ENCODE data around the gene VWF. TPM values are rescaled to one million over a fixed set of nuclear protein-coding genes. Genes with fewer than 3 reads are reported as not detected.

Gene VWF
- total RNA-seq, 8 experiments from 2014 or later, result under 0.01 to 1.3 (median 0.52) TPM

DNA sequence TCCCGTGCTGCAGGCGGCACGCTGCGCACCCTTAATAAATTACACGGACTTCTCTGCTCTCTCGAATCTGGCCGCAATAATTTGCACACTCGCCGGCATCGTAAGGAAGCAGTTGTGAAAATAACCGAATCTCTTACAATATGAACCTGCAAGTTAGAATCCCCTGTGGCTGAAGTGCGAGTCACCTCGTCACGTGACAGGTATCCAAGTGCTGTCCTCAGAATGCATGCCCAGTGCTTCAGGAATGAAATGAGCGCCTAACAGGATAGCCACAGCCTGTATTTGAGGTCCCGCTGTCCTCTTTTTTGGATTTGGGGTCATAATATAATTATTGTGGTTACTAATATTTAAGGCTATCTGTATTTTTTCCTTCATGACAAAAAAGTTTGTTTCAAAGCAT lies 82.0 kb downstream of the VWF start:
- WGBS, 10 experiments, result 80 to 100% (median 90%) methylated on average over 2 to 10 of the region's 16 CpGs; no CpG with 5 or more reads in 2 of the 10 experiments
- no peak for ATAC-seq (replicated peaks in 6 of 8)
- H3K4me1 ChIP-seq (replicated peaks in 1 of 2), result no peaks in the 10 kb centered on the region
- no peak overlapping the region for H3K4me3 ChIP-seq
- no peak overlapping the region for H3K27ac ChIP-seq
- in situ Hi-C loops (cut with MboI; ENCODE audit: low pct_unique_long_range_greater_than_20kb in 2 of 9, low sequenced_read_pairs in 9 of 9, unreplicated experiment in 9 of 9), result loop anchor here in 1 of 9 experiments (10.0 kb wide), 1 partner anchor 58 kb away; no protein-coding TSS in a partner anchor

DNA sequence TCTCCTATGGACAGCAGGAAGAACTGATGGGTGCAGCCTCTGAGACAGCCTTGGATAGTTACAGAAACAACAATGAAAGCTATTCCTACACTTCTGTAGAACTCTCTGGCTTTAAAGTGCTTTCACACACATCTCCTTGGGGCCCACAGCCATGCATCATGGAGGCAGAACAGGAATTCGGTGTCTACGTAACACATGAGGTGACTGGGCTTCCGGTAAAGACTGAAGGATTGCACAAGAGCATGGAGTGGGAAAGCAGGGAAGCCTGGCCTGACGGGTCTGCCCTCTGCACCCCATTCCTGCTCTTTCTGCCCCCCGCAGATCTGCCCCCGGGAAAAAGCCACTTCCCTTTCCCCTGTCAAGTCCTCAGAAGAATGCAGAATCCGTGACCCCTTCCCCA lies 82.6 kb downstream of the VWF start:
- Histone ChIP-seq H3K4me1 (replicated peaks in 1 of 2) (no peaks in the 10 kb centered on the region), H3K27ac (no peak overlapping the region), H3K4me3 (no peak overlapping the region)
- peak in 1 of 8 experiments; percentile 37 for ATAC-seq (replicated peaks in 6 of 8)
- WGBS, 10 experiments, result 40 to 100% (median 81%) methylated on average over 1 to 4 of the region's 7 CpGs; no CpG with 5 or more reads in 7 of the 10 experiments
- in situ Hi-C loops (cut with MboI; ENCODE audit: low pct_unique_long_range_greater_than_20kb in 2 of 9, low sequenced_read_pairs in 9 of 9, unreplicated experiment in 9 of 9), result loop anchor here in 1 of 9 experiments (10.0 kb wide), 1 partner anchor 57 kb away; no protein-coding TSS in a partner anchor

DNA sequence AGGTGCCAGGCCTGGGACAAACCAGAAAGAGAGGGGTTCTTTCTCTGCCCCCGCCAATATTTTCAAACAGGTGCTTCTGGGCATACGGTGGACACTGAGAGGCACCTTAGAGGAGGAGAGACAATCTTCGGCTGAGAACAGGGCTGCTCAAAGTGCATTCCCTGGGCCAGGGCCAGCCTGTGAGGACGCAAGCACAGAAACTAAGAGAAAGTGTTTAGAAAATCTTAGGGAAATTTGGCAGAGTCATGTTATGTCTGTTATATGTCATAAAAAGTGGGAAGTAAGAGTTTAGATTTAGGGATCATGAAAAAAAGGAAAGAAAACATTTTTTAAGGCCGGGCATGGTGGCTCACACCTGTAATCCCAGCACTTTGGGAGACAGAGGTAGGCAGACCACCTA lies 83.7 kb downstream of the VWF start:
- in situ Hi-C loops (cut with MboI; ENCODE audit: low pct_unique_long_range_greater_than_20kb in 2 of 9, low sequenced_read_pairs in 9 of 9, unreplicated experiment in 9 of 9), result loop anchor here in 1 of 9 experiments (10.0 kb wide), 1 partner anchor 56 kb away; no protein-coding TSS in a partner anchor
- 43 to 90% (median 70%) methylated on average over 1 to 5 of the region's 5 CpGs; no CpG with 5 or more reads in 1 of the 10 experiments for WGBS, 10 experiments
- H3K27ac ChIP-seq, result no peak overlapping the region
- ATAC-seq (replicated peaks in 6 of 8), result no peak
- H3K4me3 ChIP-seq, result no peak overlapping the region
- no peaks in the 10 kb centered on the region for H3K4me1 ChIP-seq (replicated peaks in 1 of 2)

DNA sequence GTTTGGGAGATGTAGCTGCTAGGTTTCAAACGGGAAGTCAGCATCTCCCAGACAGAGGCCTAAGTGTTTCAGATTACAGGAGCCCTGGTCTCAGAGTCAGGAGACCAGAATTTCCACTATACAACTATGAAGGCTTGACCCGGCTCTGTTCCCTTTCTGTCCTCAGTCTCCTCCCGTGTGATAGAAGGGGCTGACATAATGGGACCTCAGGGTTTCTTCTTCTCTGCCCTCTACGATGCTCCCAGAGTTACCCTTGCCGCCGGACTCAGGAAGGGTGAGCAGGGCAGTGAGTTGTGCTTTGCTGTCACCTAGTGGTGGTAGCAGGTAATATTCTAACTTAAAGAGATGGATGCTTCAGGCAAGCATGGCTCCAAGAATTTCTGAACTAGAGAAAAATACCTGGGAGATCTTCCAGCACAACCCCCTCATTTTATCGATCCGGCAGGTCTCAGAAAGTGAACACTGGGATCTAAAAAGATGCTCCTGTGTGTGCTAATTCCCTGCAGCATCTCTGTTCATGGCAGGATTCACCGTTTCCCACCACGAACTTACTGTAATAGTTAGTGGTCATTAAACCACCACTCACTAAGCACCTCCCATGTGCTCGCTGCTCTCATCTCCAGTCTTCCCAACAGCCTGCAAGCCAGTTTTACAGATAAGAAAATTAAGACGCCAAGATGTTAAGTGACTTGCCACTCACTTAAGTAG lies 84.4 kb downstream of the VWF start:
- peak; percentile 76 to 98 (median 93) for ATAC-seq (replicated peaks in 6 of 8)
- H3K27ac ChIP-seq, result no peak overlapping the region
- H3K4me3 ChIP-seq, result no peak overlapping the region
- H3K4me1 ChIP-seq (replicated peaks in 1 of 2), result no peaks in the 10 kb centered on the region
- in situ Hi-C loops (cut with MboI; ENCODE audit: low pct_unique_long_range_greater_than_20kb in 2 of 9, low sequenced_read_pairs in 9 of 9, unreplicated experiment in 9 of 9), result loop anchor here in 1 of 9 experiments (10.0 kb wide), 1 partner anchor 55 kb away; no protein-coding TSS in a partner anchor
- 0 to 93% (median 21%) methylated on average over 1 to 9 of the region's 12 CpGs; no CpG with 5 or more reads in 3 of the 10 experiments for WGBS, 10 experiments

DNA sequence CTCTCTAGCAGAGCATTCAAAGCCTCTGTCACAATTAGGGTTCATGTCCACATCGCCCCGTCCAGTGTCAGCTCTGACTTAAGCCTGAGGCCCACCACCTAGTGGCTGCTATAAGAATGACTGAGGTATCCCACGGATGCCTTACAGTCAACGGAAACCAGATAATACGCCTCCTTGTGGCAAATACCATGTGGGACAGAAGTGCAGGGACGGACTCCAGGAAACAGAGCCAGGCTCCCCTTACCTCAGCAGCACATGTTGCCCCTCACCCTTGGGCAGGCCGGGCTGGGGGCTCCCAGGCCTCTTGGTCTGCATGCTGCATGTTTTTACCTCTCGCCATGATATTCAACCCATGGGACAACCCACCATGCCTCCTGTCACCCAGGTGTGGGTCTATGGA lies 86.3 kb downstream of the VWF start:
- WGBS, 10 experiments, result 41 to 80% (median 50%) methylated on average over 2 to 5 of the region's 8 CpGs; no CpG with 5 or more reads in 5 of the 10 experiments
- ATAC-seq (replicated peaks in 6 of 8), result peak in 5 of 8 experiments; percentile 42 to 87 (median 78)
- Histone ChIP-seq H3K4me3 (no peak overlapping the region), H3K27ac (no peak overlapping the region), H3K4me1 (replicated peaks in 1 of 2) (peaks cover 0 to 6% of the 10 kb centered on the region in 2 donors)
- in situ Hi-C loops (cut with MboI; ENCODE audit: low pct_unique_long_range_greater_than_20kb in 2 of 9, low sequenced_read_pairs in 9 of 9, unreplicated experiment in 9 of 9), result no loop called here

DNA sequence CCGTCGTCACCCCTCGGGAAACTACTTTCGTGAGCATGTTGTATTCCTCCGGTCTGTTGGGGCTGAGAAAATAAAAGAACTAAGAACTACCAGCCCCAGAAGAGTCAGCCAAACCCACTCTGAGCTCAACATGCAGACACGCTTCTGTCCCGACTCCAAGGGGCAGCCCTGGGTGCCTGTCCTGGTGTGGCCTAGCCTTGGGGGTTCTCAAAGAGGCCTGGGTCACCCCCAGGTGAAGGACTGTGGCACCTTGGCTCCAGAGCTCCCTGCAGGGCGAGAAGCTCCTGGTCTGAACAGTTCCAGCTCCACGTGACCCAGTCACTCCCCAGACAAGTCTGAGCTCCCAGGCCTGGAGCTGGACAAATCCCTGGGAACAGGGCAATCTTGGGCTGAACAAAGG lies 87.0 kb downstream of the VWF start:
- peaks cover 0 to 6% of the 10 kb centered on the region in 2 donors for H3K4me1 ChIP-seq (replicated peaks in 1 of 2)
- H3K4me3 ChIP-seq, result no peak overlapping the region
- 63 to 100% (median 85%) methylated on average over 1 to 9 of the region's 9 CpGs; no CpG with 5 or more reads in 2 of the 10 experiments for WGBS, 10 experiments
- ATAC-seq (replicated peaks in 6 of 8), result no peak
- no peak overlapping the region for H3K27ac ChIP-seq
- in situ Hi-C loops (cut with MboI; ENCODE audit: low pct_unique_long_range_greater_than_20kb in 2 of 9, low sequenced_read_pairs in 9 of 9, unreplicated experiment in 9 of 9), result no loop called here

DNA sequence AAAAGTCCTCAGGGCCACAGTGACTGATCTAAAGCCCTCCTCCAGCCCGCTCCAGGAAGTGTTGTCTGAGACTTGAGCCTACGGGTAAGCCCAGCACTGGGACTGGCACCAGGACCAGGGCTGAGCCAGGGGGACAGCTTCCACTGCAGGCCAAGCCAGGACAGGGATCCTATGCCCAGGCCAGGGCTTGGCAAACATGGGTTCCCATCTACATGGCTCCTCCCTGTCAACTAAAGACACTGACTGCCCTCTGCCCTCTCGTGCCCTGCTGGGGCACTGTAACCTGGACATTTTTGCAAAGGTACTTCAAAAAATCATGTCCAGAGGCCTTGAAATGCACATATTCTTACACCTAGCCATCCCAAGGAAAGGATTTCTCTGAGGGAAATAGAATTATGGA lies 88.0 kb downstream of the VWF start:
- in situ Hi-C loops (cut with MboI; ENCODE audit: low pct_unique_long_range_greater_than_20kb in 2 of 9, low sequenced_read_pairs in 9 of 9, unreplicated experiment in 9 of 9), result no loop called here
- H3K4me1 ChIP-seq (replicated peaks in 1 of 2), result peaks cover 0 to 6% of the 10 kb centered on the region in 2 donors
- H3K4me3 ChIP-seq, result no peak overlapping the region
- no peak overlapping the region for H3K27ac ChIP-seq
- no peak for ATAC-seq (replicated peaks in 6 of 8)
- 20 to 100% (median 80%) methylated on average over 1 to 2 of the region's 3 CpGs; no CpG with 5 or more reads in 4 of the 10 experiments for WGBS, 10 experiments

DNA sequence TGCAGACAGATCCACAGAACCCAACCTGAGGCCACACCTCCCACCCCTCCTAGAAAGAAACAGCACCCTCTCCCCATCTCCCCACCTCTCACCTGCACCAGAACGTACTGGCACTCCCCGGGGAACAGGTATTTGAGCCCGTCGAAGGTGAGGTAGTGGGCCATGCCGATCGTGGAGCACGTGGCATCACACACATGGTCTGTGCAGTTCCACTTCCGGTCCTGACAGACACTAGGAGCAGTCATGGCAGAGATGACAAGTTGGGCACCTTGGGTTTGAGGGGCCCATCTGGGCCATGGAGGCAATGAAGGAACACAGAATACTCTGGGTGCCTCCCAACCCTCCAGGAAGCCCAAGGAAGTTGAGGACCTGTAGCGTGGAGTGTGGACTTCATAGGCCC lies 89.9 kb downstream of the VWF start:
- 100% methylated on average over 1 of the region's 9 CpGs; no CpG with 5 or more reads in 8 of the 10 experiments for WGBS, 10 experiments
- peaks cover 3 to 6% of the 10 kb centered on the region in 2 donors for H3K4me1 ChIP-seq (replicated peaks in 1 of 2)
- no peak overlapping the region for H3K27ac ChIP-seq
- no peak for ATAC-seq (replicated peaks in 6 of 8)
- in situ Hi-C loops (cut with MboI; ENCODE audit: low pct_unique_long_range_greater_than_20kb in 2 of 9, low sequenced_read_pairs in 9 of 9, unreplicated experiment in 9 of 9), result no loop called here
- H3K4me3 ChIP-seq, result no peak overlapping the region

DNA sequence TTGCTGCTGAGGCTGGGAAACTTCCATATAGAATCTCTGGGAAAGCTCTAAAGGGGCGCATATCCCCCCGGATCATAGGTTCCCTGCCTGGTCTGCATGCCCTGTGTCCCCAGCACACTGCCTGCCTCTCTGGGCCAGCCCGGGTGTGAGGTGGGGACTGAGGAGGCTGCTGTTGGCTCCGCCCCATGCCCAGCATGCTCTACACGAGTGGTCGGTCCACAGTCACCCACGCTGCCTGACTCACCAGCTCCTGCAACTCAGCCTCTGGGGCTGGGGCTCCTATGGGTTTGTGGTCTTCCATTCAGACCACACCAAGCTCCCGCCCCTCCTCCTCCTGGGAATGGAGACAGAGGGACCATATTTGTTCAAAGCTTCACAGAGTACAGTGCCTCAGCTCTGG lies 90.9 kb downstream of the VWF start:
- no peak overlapping the region for H3K27ac ChIP-seq
- peaks cover 3 to 6% of the 10 kb centered on the region in 2 donors for H3K4me1 ChIP-seq (replicated peaks in 1 of 2)
- H3K4me3 ChIP-seq, result no peak overlapping the region
- WGBS, 10 experiments, result 38 to 63% (median 42%) methylated on average over 1 to 5 of the region's 8 CpGs; no CpG with 5 or more reads in 6 of the 10 experiments
- ATAC-seq (replicated peaks in 6 of 8), result peak in 5 of 8 experiments; percentile 48 to 79 (median 72)
- in situ Hi-C loops (cut with MboI; ENCODE audit: low pct_unique_long_range_greater_than_20kb in 2 of 9, low sequenced_read_pairs in 9 of 9, unreplicated experiment in 9 of 9), result no loop called here

DNA sequence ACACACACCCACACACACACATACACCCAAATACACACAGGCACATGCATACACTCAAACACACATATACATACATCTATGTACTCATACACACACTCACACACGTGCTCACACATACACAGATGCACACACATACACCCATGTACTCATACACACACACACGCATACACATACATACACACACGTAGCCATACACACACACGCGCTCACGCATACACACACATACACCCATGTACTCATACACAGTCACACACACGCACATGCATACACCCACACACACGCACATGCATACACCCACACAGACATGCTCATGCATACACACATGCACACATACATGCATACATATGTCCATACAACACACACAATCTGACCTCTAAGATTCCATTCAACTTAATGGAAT lies 91.7 kb downstream of the VWF start:
- ATAC-seq (replicated peaks in 6 of 8), result no peak

DNA sequence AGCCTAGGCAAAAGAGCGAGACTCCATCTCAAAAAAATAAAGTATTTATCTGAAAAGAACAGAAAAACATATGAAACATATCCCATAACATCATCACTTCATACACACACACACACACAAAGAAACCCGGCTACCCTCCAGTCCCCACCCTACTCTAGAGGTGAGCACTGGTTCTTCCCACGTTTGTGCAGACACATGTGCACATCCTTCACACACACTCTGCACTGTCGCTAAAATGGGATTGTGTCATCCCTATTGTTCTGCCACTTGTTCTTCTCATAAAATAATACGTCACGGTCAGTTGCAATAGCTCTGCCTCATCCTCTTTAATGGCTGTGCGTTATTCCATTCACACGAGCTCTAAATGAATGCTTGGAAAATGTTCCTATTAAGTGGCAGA lies 93.5 kb downstream of the VWF start:
- H3K4me1 ChIP-seq (replicated peaks in 1 of 2), result peaks cover 3 to 6% of the 10 kb centered on the region in 2 donors
- in situ Hi-C loops (cut with MboI; ENCODE audit: low pct_unique_long_range_greater_than_20kb in 2 of 9, low sequenced_read_pairs in 9 of 9, unreplicated experiment in 9 of 9), result no loop called here

More for the DNA sequence above, 91.7 kb downstream of the VWF start:
- Histone ChIP-seq H3K4me3 (no peak overlapping the region), H3K4me1 (replicated peaks in 1 of 2) (peaks cover 3 to 6% of the 10 kb centered on the region in 2 donors), H3K27ac (no peak overlapping the region)
- in situ Hi-C loops (cut with MboI; ENCODE audit: low pct_unique_long_range_greater_than_20kb in 2 of 9, low sequenced_read_pairs in 9 of 9, unreplicated experiment in 9 of 9), result no loop called here
- WGBS, 10 experiments, result 47 to 100% (median 87%) methylated on average over 2 to 7 of the region's 8 CpGs; no CpG with 5 or more reads in 5 of the 10 experiments

DNA sequence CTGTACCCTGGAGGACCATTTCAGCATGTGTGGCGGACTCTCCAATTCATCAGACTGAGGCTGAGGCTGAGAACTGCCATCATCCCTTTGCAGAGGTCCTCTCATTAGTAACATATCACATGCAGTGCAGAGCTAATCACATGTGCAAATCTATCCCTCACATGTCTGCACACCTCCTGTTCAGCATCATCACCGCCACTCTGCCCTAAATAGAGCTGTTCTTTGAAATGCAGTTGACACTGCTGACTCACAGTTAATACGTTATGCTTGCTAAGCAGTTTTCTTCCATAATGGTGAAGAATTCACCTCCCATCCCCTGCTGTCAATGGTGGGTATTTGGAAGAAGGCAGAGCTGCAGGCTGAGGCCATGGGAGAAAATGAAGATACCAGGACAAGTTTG lies 94.4 kb downstream of the VWF start:
- Histone ChIP-seq H3K4me3 (no peak overlapping the region), H3K27ac (no peak overlapping the region), H3K4me1 (replicated peaks in 1 of 2) (peaks cover 3 to 6% of the 10 kb centered on the region in 2 donors)
- peak in 7 of 8 experiments; percentile 62 to 96 (median 80) for ATAC-seq (replicated peaks in 6 of 8)
- WGBS, 10 experiments, result 27 to 80% (median 50%) methylated on average over 1 to 2 of the region's 3 CpGs; no CpG with 5 or more reads in 3 of the 10 experiments
- in situ Hi-C loops (cut with MboI; ENCODE audit: low pct_unique_long_range_greater_than_20kb in 2 of 9, low sequenced_read_pairs in 9 of 9, unreplicated experiment in 9 of 9), result no loop called here

More for the DNA sequence above, 93.5 kb downstream of the VWF start:
- ATAC-seq (replicated peaks in 6 of 8), result peak in 5 of 8 experiments; percentile 46 to 75 (median 62)
- H3K27ac ChIP-seq, result no peak overlapping the region
- 36 to 100% (median 64%) methylated on average over 1 to 6 of the region's 8 CpGs; no CpG with 5 or more reads in 1 of the 10 experiments for WGBS, 10 experiments
- H3K4me3 ChIP-seq, result no peak overlapping the region

DNA sequence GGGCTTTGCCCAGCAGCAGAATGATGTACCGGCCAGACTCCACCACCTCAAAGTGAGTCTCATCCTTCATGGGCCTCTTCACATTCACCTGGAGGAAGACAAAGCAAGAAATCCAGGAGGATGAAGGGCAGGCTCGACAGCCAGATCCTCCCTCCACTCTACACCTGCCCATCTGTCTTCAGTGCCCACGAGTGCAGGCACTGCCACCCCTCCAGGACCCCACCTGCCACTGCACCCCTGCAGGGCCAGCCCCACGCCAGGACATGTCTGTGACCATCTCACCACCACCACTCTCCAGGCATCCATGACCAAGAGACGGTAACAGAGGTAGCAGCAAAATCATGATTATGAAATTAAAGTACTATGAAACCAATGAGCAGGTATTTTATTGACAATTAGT lies 95.1 kb downstream of the VWF start:
- ATAC-seq (replicated peaks in 6 of 8), result no peak
- WGBS, 10 experiments, result 40 to 83% (median 66%) methylated on average over 1 to 3 of the region's 5 CpGs; no CpG with 5 or more reads in 4 of the 10 experiments
- H3K27ac ChIP-seq, result no peak overlapping the region
- no peak overlapping the region for H3K4me3 ChIP-seq
- peaks cover 3 to 6% of the 10 kb centered on the region in 2 donors for H3K4me1 ChIP-seq (replicated peaks in 1 of 2)
- in situ Hi-C loops (cut with MboI; ENCODE audit: low pct_unique_long_range_greater_than_20kb in 2 of 9, low sequenced_read_pairs in 9 of 9, unreplicated experiment in 9 of 9), result no loop called here
